HepG2 (cell line): ENCODE results near the gene TNFRSF1B. TPM values are rescaled to one million over a fixed set of nuclear protein-coding genes. Genes with fewer than 3 reads are reported as not detected.

Experiments
- ATAC-seq: fragments of 200-7000 bp; cut with Tn5 transposase; 3 replicates; pipeline ENCODE4 v1.9.1; 2020; ENCODE audit warnings: mild to moderate bottlenecking, moderate library complexity
- BruUV-seq: library from RNA; stranded (reverse); fragments of 400-500 nt; replicated peaks from 2 replicates; lab custom pipeline; 2021; lab: Mats Ljungman, UMichigan
- CTCF ChIA-PET: fragments of 300-600 bp; formaldehyde crosslinking; extraction: SDS; loops from one replicate; lab custom pipeline; 2021; ENCODE audit warnings: low total read pairs, inconsistent platforms, low intra/inter-chr PET ratio; lab: Yijun Ruan, JAX
- POLR2A ChIA-PET: fragments of 350-600 bp; sonication (Branson Sonifier 250); formaldehyde crosslinking; loops from one replicate; lab custom pipeline; 2020; ENCODE audit warnings: antibody characterized with exemption, inconsistent platforms; lab: Yijun Ruan, JAX
- DNase-seq: peaks from one replicate; pipeline ENCODE4 v3.0.0-alpha.2; 2015; ENCODE audit warnings: low spot score
- FAIRE-seq: peaks from 3 replicates; lab custom pipeline; 2011; peaks lifted over from hg19 to GRCh38; lab: Jason Lieb, UNC
- H2AFZ ChIP-seq: one replicate; pipeline ENCODE4 v1.6.1; 2011; ENCODE audit warnings: low read length, inconsistent platforms
- H3K27ac ChIP-seq: fragments of 300-600 bp; 3 replicates; pipeline ENCODE4 v1.8.0; 2011; ENCODE audit warnings: mixed run types, mild to moderate bottlenecking, mixed read lengths, low read length, inconsistent platforms; ENCODE audit not compliant: insufficient read depth; ENCODE audit errors: extremely low read length
- H3K27me3 ChIP-seq, 2 experiments: fragments of 200-600 bp in 1 of 2; 2 replicates in 1 of 2; 3 replicates in 1 of 2; pipeline versions ENCODE4 v1.6.0 to v1.8.0; 2011; ENCODE audit warnings: low read length in 2 of 2, mild to moderate bottlenecking in 2 of 2, moderate library complexity in 2 of 2, inconsistent platforms in 1 of 2; ENCODE audit not compliant: insufficient read depth in 2 of 2, control insufficient read depth in 1 of 2
- H3K36me3 ChIP-seq, 2 experiments: fragments of 200-600 bp in 1 of 2; replicated peaks in 1 of 2; 2 replicates in 1 of 2; 3 replicates in 1 of 2; pipeline versions ENCODE4 v1.5.1 to v1.8.0; 2011; ENCODE audit warnings: low read length in 2 of 2, inconsistent platforms in 1 of 2; ENCODE audit not compliant: insufficient read depth in 2 of 2, control insufficient read depth in 1 of 2
- H3K4me1 ChIP-seq: 2 replicates; pipeline ENCODE4 v1.5.1; 2012; ENCODE audit warnings: low read length, inconsistent platforms; ENCODE audit not compliant: insufficient read depth
- H3K4me2 ChIP-seq: 2 replicates; pipeline ENCODE4 v1.6.0; 2011; ENCODE audit warnings: low read depth, low read length, inconsistent platforms
- H3K4me3 ChIP-seq, 3 experiments: fragments of 200-600 bp in 1 of 3; sonication (generic), shearing (Covaris generic) in 1 of 3; replicated peaks in 1 of 3; 2 replicates each; pipeline ENCODE4 v1.5.1; 2011 to 2016; ENCODE audit warnings: low read length in 3 of 3, inconsistent platforms in 2 of 3, low read depth in 2 of 3, mild to moderate bottlenecking in 2 of 3, control low read depth in 1 of 3, mixed read lengths in 1 of 3; ENCODE audit not compliant: insufficient read depth in 1 of 3
- H3K79me2 ChIP-seq: one replicate; pipeline ENCODE4 v1.6.1; 2011; ENCODE audit warnings: low read length, inconsistent platforms; ENCODE audit not compliant: insufficient read depth
- H3K9ac ChIP-seq: 2 replicates; pipeline ENCODE4 v1.6.0; 2011; ENCODE audit warnings: mild to moderate bottlenecking, low read depth, low read length, inconsistent platforms; ENCODE audit not compliant: insufficient read depth
- H3K9me3 ChIP-seq: 2 replicates; pipeline ENCODE4 v1.5.1; 2012; ENCODE audit warnings: mild to moderate bottlenecking, low read length
- H4K20me1 ChIP-seq: 2 replicates; pipeline ENCODE4 v1.6.0; 2011; ENCODE audit warnings: inconsistent platforms, mild to moderate bottlenecking, low read length, moderate library complexity; ENCODE audit not compliant: insufficient read depth
- MAZ ChIP-seq, 2 experiments: sonication (generic) in 1 of 2; formaldehyde crosslinking in 1 of 2; IDR thresholded peaks; 2 replicates each; pipeline versions ENCODE4 v1.5.0 to v1.6.1; 2012 to 2020; ENCODE audit warnings: low read depth in 2 of 2, mild to moderate bottlenecking in 2 of 2, borderline replicate concordance in 1 of 2, improper control_type of control experiment in 1 of 2, low read length in 1 of 2, missing genetic modification reagents in 1 of 2, moderate library complexity in 1 of 2
- NR2F2 ChIP-seq: IDR thresholded peaks from 2 replicates; pipeline ENCODE4 v1.6.1; 2012; ENCODE audit warnings: low read depth, inconsistent platforms, borderline replicate concordance
- SNAPC2 ChIP-seq: sonication (generic); formaldehyde crosslinking; IDR thresholded peaks from 2 replicates; pipeline ENCODE4 v1.8.1; 2022; ENCODE audit warnings: mild to moderate bottlenecking, missing genetic modification reagents
- TBX2 ChIP-seq: sonication (generic); formaldehyde crosslinking; IDR thresholded peaks from 2 replicates; pipeline ENCODE4 v1.5.0; 2020; ENCODE audit warnings: missing genetic modification reagents, mild to moderate bottlenecking, borderline replicate concordance
- ZNF143 ChIP-seq: sonication (generic); formaldehyde crosslinking; IDR thresholded peaks from 2 replicates; pipeline ENCODE4 v1.4.0; 2020; ENCODE audit warnings: missing genetic modification reagents
- ZNF20 ChIP-seq: sonication (generic); formaldehyde crosslinking; IDR thresholded peaks from 2 replicates; pipeline ENCODE4 v1.4.0; 2020; ENCODE audit warnings: mild to moderate bottlenecking, moderate library complexity, missing genetic modification reagents
- ZNF274 ChIP-seq: sonication (generic); formaldehyde crosslinking; IDR thresholded peaks from 2 replicates; pipeline ENCODE4 v1.5.1; 2020; ENCODE audit warnings: mild to moderate bottlenecking, missing genetic modification reagents
- ZNF326 ChIP-seq: sonication (generic); formaldehyde crosslinking; IDR thresholded peaks from 2 replicates; pipeline ENCODE4 v1.4.0; 2020; ENCODE audit warnings: missing genetic modification reagents, borderline replicate concordance
- ZNF430 ChIP-seq: sonication (generic); formaldehyde crosslinking; IDR thresholded peaks from 2 replicates; pipeline ENCODE4 v1.9.0; 2021; ENCODE audit warnings: mild to moderate bottlenecking, missing genetic modification reagents
- ZNF570 ChIP-seq: sonication (generic); formaldehyde crosslinking; IDR thresholded peaks from 2 replicates; pipeline ENCODE4 v1.4.0; 2020; ENCODE audit warnings: mild to moderate bottlenecking, missing genetic modification reagents, borderline replicate concordance
- ZNF619 ChIP-seq: sonication (generic); formaldehyde crosslinking; IDR thresholded peaks from 2 replicates; pipeline ENCODE4 v1.4.0; 2020; ENCODE audit warnings: mild to moderate bottlenecking, missing genetic modification reagents
- ZNF850 ChIP-seq: sonication (generic); formaldehyde crosslinking; conservative IDR thresholded peaks from 2 replicates; pipeline ENCODE4 v1.9.0; 2021; ENCODE audit warnings: mild to moderate bottlenecking, missing genetic modification reagents
- ZSCAN21 ChIP-seq: sonication (generic); formaldehyde crosslinking; IDR thresholded peaks from 2 replicates; pipeline ENCODE4 v1.8.0; 2022; ENCODE audit warnings: mild to moderate bottlenecking, missing genetic modification reagents, moderate library complexity, borderline replicate concordance
- WGBS: methylation state at CpG from one replicate; pipeline ENCODE4 v1.1.6; 2017; ENCODE audit warnings: low lambda C conversion rate; 5-methylcytosine and 5-hydroxymethylcytosine counted together
- in situ Hi-C: cut with HindIII; loops from 2 replicates; pipeline ENCODE4 v1.10.0; 2017; ENCODE audit warnings: low pct_unique_long_range_greater_than_20kb; ENCODE audit not compliant: extremely low pct_ligation_motif_present
- intact Hi-C: fragments of 100-400 bp; cut with micrococcal nuclease; formaldehyde crosslinking; loops from one replicate; pipeline ENCODE4 v1.10.0; 2022; ENCODE audit not compliant: unreplicated experiment
- polyA plus RNA-seq, 8 experiments: library from polyadenylated mRNA; depleted of rRNA in 3 of 8; stranded (reverse) in 7 of 8; unstranded in 1 of 8; fragments of >200 nt; fragmentation: Illumina TruSeq in 4 of 8; extraction: Trizol in 4 of 8; gene quantifications; 2 replicates each; pipeline versions ENCODE4 v1.2.1 to v1.2.3, GENCODE V29; 2011 to 2016; ENCODE audit warnings: low read depth in 4 of 8, missing spikeins in 1 of 8, mixed read lengths in 1 of 8; ENCODE audit not compliant: insufficient read depth in 1 of 8
- total RNA-seq, 5 experiments: library from RNA; depleted of rRNA; stranded (reverse); fragments of >200 nt; fragmentation: Illumina TruSeq; extraction: Trizol; gene quantifications; 2 replicates each; pipeline ENCODE4 v1.2.3, GENCODE V29; 2016; ENCODE audit warnings: low read depth in 1 of 5
- TF ChIP-seq, protein P1 (sequence below): sonication (generic); formaldehyde crosslinking; IDR thresholded peaks from 2 replicates; pipeline ENCODE4 v1.4.0; 2020; ENCODE audit warnings: missing genetic modification reagents, mild to moderate bottlenecking, borderline replicate concordance
- TF ChIP-seq, protein P2 (sequence below): sonication (generic); formaldehyde crosslinking; IDR thresholded peaks from 2 replicates; pipeline ENCODE4 v1.4.0; 2020; ENCODE audit warnings: mild to moderate bottlenecking, missing genetic modification reagents

TNFRSF1B gene
- total and polyA plus RNA-seq, 2 of the 13 experiments (the other 11 are each of a cell fraction or from before 2014, with no cell fraction given), result 0.04 to 0.11 TPM

DNA sequence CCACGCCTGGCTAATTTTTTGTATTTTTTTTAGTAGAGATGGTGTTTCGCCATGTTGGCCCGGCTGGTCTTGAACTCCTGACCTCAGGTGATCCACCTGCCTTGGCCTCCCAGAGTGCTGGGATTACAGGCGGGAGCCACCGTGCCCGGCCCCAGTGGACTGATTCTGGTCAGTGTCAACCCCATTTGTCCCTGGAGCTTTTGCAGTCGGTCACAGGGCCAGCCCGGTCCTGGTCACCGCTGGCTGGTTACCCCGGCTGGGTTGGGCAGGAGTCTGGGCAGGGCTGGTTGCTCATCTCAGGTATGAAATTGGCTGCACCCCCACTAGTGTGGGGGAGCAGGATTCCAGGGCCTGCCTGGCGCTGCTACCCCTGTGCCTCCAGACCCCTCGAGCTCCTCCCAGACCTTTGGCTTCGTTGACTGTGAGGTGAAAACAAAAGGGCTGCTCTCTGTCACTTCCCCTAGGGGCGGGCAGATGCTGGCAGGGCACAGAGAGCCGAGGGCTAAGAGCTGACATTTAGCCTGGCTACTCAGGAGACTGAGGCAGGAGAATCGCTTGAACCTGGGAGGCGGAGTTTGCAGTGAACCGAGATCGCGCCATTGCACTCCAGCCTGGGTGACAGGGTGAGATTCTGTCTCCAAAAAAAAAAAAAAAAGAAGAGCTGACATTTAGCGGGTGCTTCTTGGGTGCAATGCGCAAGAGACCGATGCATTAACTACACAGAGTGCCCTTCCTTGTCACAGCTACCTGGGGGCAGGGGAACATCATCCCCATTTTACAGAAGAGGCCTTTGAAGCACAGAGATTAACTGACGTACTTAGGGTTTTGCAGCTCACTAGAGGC, 10.6 kb downstream of the TNFRSF1B start:
- ATAC-seq (no peak), DNase-seq (no peak), FAIRE-seq (no peak)
- in situ Hi-C loops, result no loop called here
- intact Hi-C loops, result no loop called here
- no peak overlapping the region for H2AFZ ChIP-seq
- H3K9ac ChIP-seq, result no peak overlapping the region
- no peak overlapping the region for H3K4me2 ChIP-seq
- H3K27me3 ChIP-seq, result peaks cover 5 to 53% of the 10 kb centered on the region in 2 experiments; a peak in 4 of 5 replicates
- ChIA-PET POLR2A (no interaction called here), CTCF (no interaction called here)
- H3K27ac ChIP-seq, result no peak overlapping the region
- no peaks in the 10 kb centered on the region for H4K20me1 ChIP-seq
- BruUV-seq, result no TSS peak
- TF ChIP-seq, protein P1, sequence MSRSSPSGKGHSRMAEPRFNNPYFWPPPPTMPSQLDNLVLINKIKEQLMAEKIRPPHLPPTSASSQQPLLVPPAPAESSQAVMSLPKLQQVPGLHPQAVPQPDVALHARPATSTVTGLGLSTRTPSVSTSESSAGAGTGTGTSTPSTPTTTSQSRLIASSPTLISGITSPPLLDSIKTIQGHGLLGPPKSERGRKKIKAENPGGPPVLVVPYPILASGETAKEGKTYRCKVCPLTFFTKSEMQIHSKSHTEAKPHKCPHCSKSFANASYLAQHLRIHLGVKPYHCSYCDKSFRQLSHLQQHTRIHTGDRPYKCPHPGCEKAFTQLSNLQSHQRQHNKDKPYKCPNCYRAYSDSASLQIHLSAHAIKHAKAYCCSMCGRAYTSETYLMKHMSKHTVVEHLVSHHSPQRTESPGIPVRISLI, result no peak
- no peak for TF ChIP-seq NR2F2
- 44% methylated on average over 14 of the region's 24 CpGs for WGBS
- H3K4me1 ChIP-seq, result peaks cover 19% of the 10 kb centered on the region
- H3K79me2 ChIP-seq, result no peaks in the 10 kb centered on the region
- no peaks in the 10 kb centered on the region for H3K9me3 ChIP-seq
- H3K4me3 ChIP-seq, result no peak overlapping the region
- no peaks in the 10 kb centered on the region for H3K36me3 ChIP-seq

DNA sequence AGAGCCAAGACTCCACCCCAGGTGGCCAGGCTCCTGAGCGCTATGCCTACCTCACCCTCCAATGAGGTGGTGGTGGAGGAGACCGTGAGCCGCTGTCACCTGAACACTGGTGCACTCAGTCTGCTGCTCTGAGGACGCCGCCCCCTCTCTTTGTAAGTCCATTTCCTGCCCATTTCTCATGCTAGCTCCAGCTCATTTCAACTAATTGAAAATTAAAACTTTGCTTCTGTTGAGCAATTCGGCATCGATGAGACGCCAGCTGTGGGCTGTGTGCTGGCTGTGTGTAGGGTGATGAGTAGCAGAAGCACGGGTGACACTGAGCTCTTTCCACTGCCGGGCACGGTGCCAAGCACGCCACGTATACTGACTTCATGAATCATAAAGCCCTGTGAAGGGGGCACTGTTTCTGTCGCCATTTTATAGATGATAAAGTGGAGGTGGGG, 11.2 kb downstream of the TNFRSF1B start:
- H3K27ac ChIP-seq, result no peak overlapping the region
- FAIRE-seq (no peak), DNase-seq (no peak), ATAC-seq (no peak)
- ChIA-PET CTCF (no interaction called here), POLR2A (no interaction called here)
- no peak overlapping the region for H2AFZ ChIP-seq
- H3K79me2 ChIP-seq, result no peaks in the 10 kb centered on the region
- WGBS, result 20% methylated on average over 13 of the region's 14 CpGs
- H3K4me3 ChIP-seq, result no peak overlapping the region
- H3K4me1 ChIP-seq, result peaks cover 19% of the 10 kb centered on the region
- no peaks in the 10 kb centered on the region for H4K20me1 ChIP-seq
- no peak overlapping the region for H3K4me2 ChIP-seq
- intact Hi-C loops, result no loop called here
- H3K36me3 ChIP-seq, result no peaks in the 10 kb centered on the region
- peaks cover 6 to 48% of the 10 kb centered on the region in 2 experiments; a peak in 4 of 5 replicates for H3K27me3 ChIP-seq
- no peaks in the 10 kb centered on the region for H3K9me3 ChIP-seq
- in situ Hi-C loops, result no loop called here
- no TSS peak for BruUV-seq
- H3K9ac ChIP-seq, result no peak overlapping the region
- TF ChIP-seq ZNF326 (no peak), ZSCAN21 (CRISPR knock-in tag) (no peak), ZNF570 (no peak), ZNF20 (CRISPR knock-in tag) (no peak), ZNF274 (CRISPR knock-in tag) (no peak), TBX2 (CRISPR knock-in tag) (no peak), ZNF619 (CRISPR knock-in tag) (no peak), MAZ (IDR thresholded peaks at IDR 0.05; ENCODE audit: borderline replicate concordance, low read depth, low read length) (no peak), MAZ (CRISPR knock-in tag; IDR thresholded peaks at IDR 0.05; ENCODE audit: low read depth) (no peak), ZNF143 (CRISPR knock-in tag) (no peak), ZNF850 (CRISPR knock-in tag) (no peak), ZNF430 (CRISPR knock-in tag) (no peak), SNAPC2 (no peak)
- TF ChIP-seq, protein P2, sequence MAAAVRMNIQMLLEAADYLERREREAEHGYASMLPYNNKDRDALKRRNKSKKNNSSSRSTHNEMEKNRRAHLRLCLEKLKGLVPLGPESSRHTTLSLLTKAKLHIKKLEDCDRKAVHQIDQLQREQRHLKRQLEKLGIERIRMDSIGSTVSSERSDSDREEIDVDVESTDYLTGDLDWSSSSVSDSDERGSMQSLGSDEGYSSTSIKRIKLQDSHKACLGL (CRISPR knock-in tag), result no peak
